HEK293T (cell line): ENCODE results near the gene PNPO.

ENCODE experiments used
- CTCF ChIA-PET: fragments of 350-600 bp; formaldehyde crosslinking; extraction: SDS; loops from one replicate; lab custom pipeline; 2021; ENCODE audit warnings: antibody characterized with exemption, inconsistent platforms; lab: Yijun Ruan, JAX
- POLR2A ChIA-PET: fragments of 350-600 bp; formaldehyde crosslinking; extraction: SDS; loops from one replicate; lab custom pipeline; 2020; ENCODE audit warnings: antibody characterized with exemption, inconsistent platforms; lab: Yijun Ruan, JAX
- DNase-seq: peaks from one replicate; pipeline ENCODE4 v3.0.0; 2012; ENCODE audit warnings: mixed read lengths; ENCODE audit errors: extremely low spot score
- ARNT ChIP-seq: fragments of 450-650 bp; IDR thresholded peaks from 2 replicates; pipeline ENCODE4 v1.6.1; 2017; ENCODE audit warnings: mild to moderate bottlenecking
- BHLHE40 ChIP-seq: fragments of 450-650 bp; IDR thresholded peaks from 2 replicates; pipeline ENCODE4 v1.6.1; 2016; ENCODE audit warnings: mild to moderate bottlenecking, moderate library complexity, borderline replicate concordance
- CTBP1 ChIP-seq: fragments of 450-650 bp; IDR thresholded peaks from 2 replicates; pipeline ENCODE4 v1.6.1; 2016; ENCODE audit warnings: borderline replicate concordance
- ELF4 ChIP-seq: fragments of 450-650 bp; IDR thresholded peaks from 2 replicates; pipeline ENCODE4 v1.6.1; 2017; ENCODE audit warnings: antibody characterized with exemption
- FOXA1 ChIP-seq: fragments of 450-650 bp; IDR thresholded peaks from 2 replicates; pipeline ENCODE4 v1.6.1; 2016; ENCODE audit warnings: mild to moderate bottlenecking
- FOXK2 ChIP-seq: fragments of 450-650 bp; IDR thresholded peaks from 2 replicates; pipeline ENCODE4 v1.6.1; 2016; ENCODE audit warnings: mild to moderate bottlenecking
- FOXM1 ChIP-seq: fragments of 450-650 bp; IDR thresholded peaks from 2 replicates; pipeline ENCODE4 v1.6.1; 2017; ENCODE audit warnings: mild to moderate bottlenecking, borderline replicate concordance
- HDGF ChIP-seq: fragments of 450-650 bp; IDR thresholded peaks from 2 replicates; pipeline ENCODE4 v1.6.1; 2017; ENCODE audit warnings: antibody characterized with exemption, borderline replicate concordance
- L3MBTL2 ChIP-seq: fragments of 450-650 bp; conservative IDR thresholded peaks from 2 replicates; pipeline ENCODE4 v1.6.1; 2016; ENCODE audit warnings: mild to moderate bottlenecking
- LEF1 ChIP-seq: fragments of 450-650 bp; IDR thresholded peaks from 2 replicates; pipeline ENCODE4 v1.6.1; 2017; ENCODE audit warnings: mild to moderate bottlenecking, borderline replicate concordance
- NFRKB ChIP-seq: fragments of 450-650 bp; IDR thresholded peaks from 2 replicates; pipeline ENCODE4 v1.6.1; 2016; ENCODE audit warnings: mild to moderate bottlenecking, moderate library complexity
- SP1 ChIP-seq: fragments of 450-650 bp; IDR thresholded peaks from 2 replicates; pipeline ENCODE4 v1.6.1; 2017
- SUZ12 ChIP-seq: fragments of 450-650 bp; IDR thresholded peaks from 2 replicates; pipeline ENCODE4 v1.6.1; 2016; ENCODE audit warnings: mild to moderate bottlenecking
- TARDBP ChIP-seq: fragments of 450-650 bp; IDR thresholded peaks from 2 replicates; pipeline ENCODE4 v1.6.1; 2016
- ZNF384 ChIP-seq: fragments of 450-650 bp; IDR thresholded peaks from 2 replicates; pipeline ENCODE4 v1.6.1; 2016
- TF ChIP-seq, protein P1 (sequence below): fragments of 450-650 bp; IDR thresholded peaks from 2 replicates; pipeline ENCODE4 v1.6.1; 2016

PNPO gene

GRCh38 chr17:47896672-47897490 is 44.5 kb upstream of the PNPO start:
- no peak for DNase-seq
- TF ChIP-seq SUZ12 (no peak), ZNF384 (no peak), BHLHE40 (no peak), FOXM1 (no peak), ARNT (no peak), NFRKB (no peak), CTBP1 (no peak), LEF1 (no peak), ELF4 (no peak), SP1 (no peak), L3MBTL2 (no peak), HDGF (no peak), FOXA1 (no peak), TARDBP (no peak)
- POLR2A ChIA-PET: interaction anchor here (1.1 kb wide), 1 partner anchor 12 kb away, joined by 3 read pairs; no protein-coding TSS in a partner anchor
- CTCF ChIA-PET: interaction anchor here (0.9 kb wide), 1 partner anchor 55 kb away, joined by 3 read pairs; no protein-coding TSS in a partner anchor

- CTCF ChIA-PET: no interaction called here
- no peak for TF ChIP-seq FOXK2
- no peak for TF ChIP-seq CTBP1
- no peak for TF ChIP-seq LEF1
- no peak for TF ChIP-seq HDGF
- TF ChIP-seq ZNF384: no peak
- no peak for TF ChIP-seq ARNT
- TF ChIP-seq TARDBP: no peak
- TF ChIP-seq FOXM1: no peak
- TF ChIP-seq FOXA1: no peak
- TF ChIP-seq NFRKB: no peak
- TF ChIP-seq, protein P1, sequence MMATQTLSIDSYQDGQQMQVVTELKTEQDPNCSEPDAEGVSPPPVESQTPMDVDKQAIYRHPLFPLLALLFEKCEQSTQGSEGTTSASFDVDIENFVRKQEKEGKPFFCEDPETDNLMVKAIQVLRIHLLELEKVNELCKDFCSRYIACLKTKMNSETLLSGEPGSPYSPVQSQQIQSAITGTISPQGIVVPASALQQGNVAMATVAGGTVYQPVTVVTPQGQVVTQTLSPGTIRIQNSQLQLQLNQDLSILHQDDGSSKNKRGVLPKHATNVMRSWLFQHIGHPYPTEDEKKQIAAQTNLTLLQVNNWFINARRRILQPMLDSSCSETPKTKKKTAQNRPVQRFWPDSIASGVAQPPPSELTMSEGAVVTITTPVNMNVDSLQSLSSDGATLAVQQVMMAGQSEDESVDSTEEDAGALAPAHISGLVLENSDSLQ: no peak
- no peak for TF ChIP-seq SUZ12
- POLR2A ChIA-PET: interaction anchor here (1.1 kb wide), 1 partner anchor 13 kb away, joined by 3 read pairs; no protein-coding TSS in a partner anchor
- no peak for DNase-seq
Observed at GRCh38 chr17:47897561-47897960, 43.8 kb upstream of the PNPO start.

DNA sequence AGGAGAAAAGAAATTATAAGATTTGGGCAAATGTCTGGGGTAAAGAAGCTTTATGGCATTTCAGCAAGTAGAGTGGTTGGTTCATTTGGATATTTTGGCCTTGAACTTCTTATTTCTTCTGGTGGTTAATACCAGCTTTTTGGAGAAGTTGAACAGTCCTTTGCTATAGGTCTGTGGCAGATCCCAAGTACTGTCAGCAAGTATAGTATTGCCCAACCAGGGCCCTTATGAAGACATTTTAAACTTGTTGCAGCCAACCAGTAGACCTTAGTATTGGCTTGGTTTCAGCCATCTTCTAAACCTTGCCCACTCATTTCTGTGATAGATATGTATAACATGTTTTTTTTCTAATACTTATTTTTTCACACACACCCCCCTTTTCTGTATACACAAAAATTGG is 43.1 kb upstream of the PNPO start:
- CTCF ChIA-PET: interaction anchor here (0.6 kb wide), 1 partner anchor 19 kb away, joined by 3 read pairs; no protein-coding TSS in a partner anchor
- DNase-seq: no peak
- POLR2A ChIA-PET: interaction anchor here (1.3 kb wide), 1 partner anchor 43 kb away, joined by 4 read pairs; the partner anchor contains the start of gene PNPO

DNA sequence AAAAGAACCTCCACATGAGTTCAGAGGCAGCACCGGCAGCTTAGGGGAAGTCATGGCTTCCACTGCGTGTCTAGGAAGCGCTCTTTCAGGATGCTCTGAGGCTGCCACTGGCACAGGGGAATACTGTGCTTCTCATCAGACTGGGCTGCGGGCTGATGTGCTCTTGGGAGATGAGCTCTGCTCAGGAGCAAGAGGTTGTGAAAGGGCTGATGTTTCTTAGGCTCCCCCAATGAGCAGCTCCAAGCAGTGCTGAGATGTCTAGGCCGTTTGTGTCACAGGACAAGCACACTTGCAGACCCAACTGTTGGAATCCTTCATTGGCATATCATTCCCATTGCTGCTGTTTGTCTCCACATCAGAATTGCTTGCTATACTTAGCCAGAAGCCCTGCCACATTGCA is 41.7 kb upstream of the PNPO start:
- DNase-seq: no peak
- CTCF ChIA-PET: no interaction called here
- TF ChIP-seq L3MBTL2 (no peak), ARNT (no peak), SP1 (no peak), FOXK2 (no peak), BHLHE40 (no peak), FOXM1 (no peak), NFRKB (no peak), ZNF384 (no peak), TARDBP (no peak), HDGF (no peak)
- TF ChIP-seq, protein P1: no peak
- POLR2A ChIA-PET: interaction anchor here (0.8 to 1.3 kb wide), 3 partner anchors 42 to 68 kb away, joined by 3 to 4 read pairs (median 4); partner anchors contain the start of genes LRRC46, MRPL10, PNPO and SCRN2

More for the DNA sequence above, 43.1 kb upstream of the PNPO start:
- TF ChIP-seq SUZ12 (no peak), BHLHE40 (no peak), CTBP1 (no peak)

DNA sequence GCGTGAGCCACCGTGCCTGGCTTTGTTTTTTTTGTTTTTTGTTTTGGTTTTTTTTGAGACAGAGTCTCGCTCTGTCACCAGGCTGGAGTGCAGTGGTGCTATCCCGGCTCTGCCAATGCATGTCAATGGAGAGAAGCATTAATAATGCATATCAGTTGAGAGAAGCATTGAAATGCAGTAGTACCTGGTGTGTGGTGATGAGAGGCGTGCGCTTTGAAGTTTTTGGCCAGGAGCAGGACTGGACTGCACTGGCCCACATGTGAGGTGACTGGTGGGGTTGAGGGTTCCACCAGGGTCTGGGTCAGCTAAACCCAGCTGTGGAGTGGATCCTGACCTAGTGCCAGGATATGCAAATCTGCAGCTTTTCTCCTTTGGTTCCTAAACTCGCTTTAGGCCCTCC is 39.9 kb upstream of the PNPO start:
- CTCF ChIA-PET: no interaction called here
- TF ChIP-seq CTBP1 (no peak), BHLHE40 (no peak), HDGF (no peak), SUZ12 (no peak), FOXM1 (no peak), LEF1 (no peak), L3MBTL2 (no peak), ARNT (no peak), FOXK2 (no peak), FOXA1 (no peak), ELF4 (no peak), ZNF384 (no peak), TARDBP (no peak), NFRKB (no peak), SP1 (no peak)
- TF ChIP-seq, protein P1: no peak
- POLR2A ChIA-PET: interaction anchor here (1.6 kb wide), 1 partner anchor 80 kb away, joined by 3 read pairs; the partner anchor contains the start of gene OSBPL7
- DNase-seq: no peak
